ENCODE results near the gene HTR5A. TPM values are rescaled to one million over a fixed set of nuclear protein-coding genes. Genes with fewer than 3 reads are reported as not detected.

The HTR5A gene
- total RNA-seq, 1 donor from 2014 or later: not detected

Other genes with a start within 250 kb of the HTR5A start
- 8.0 and 10.6 TPM in 2 replicates for gene PAXIP1, start 67.2 kb upstream of the HTR5A start, total RNA-seq
- 109 and 120 TPM in 2 replicates for gene INSIG1, start 227.6 kb downstream of the HTR5A start, total RNA-seq